ENCODE measurements around the gene SORBS2. TPM values are rescaled to one million over a fixed set of nuclear protein-coding genes. Genes with fewer than 3 reads are reported as not detected.

SORBS2 gene
- total RNA-seq, 4 donors from 2014 or later = 21.5 to 118 (median 29.5) TPM

GRCh38 chr4:185700048-185700447 lies 111.9 kb downstream of the SORBS2 start:
- no peak for DNase-seq
- H3K4me3 ChIP-seq = no peak overlapping the region
- TF ChIP-seq POLR2A (IDR thresholded peaks at IDR 0.05) = no peak
- TF ChIP-seq, protein P1, sequence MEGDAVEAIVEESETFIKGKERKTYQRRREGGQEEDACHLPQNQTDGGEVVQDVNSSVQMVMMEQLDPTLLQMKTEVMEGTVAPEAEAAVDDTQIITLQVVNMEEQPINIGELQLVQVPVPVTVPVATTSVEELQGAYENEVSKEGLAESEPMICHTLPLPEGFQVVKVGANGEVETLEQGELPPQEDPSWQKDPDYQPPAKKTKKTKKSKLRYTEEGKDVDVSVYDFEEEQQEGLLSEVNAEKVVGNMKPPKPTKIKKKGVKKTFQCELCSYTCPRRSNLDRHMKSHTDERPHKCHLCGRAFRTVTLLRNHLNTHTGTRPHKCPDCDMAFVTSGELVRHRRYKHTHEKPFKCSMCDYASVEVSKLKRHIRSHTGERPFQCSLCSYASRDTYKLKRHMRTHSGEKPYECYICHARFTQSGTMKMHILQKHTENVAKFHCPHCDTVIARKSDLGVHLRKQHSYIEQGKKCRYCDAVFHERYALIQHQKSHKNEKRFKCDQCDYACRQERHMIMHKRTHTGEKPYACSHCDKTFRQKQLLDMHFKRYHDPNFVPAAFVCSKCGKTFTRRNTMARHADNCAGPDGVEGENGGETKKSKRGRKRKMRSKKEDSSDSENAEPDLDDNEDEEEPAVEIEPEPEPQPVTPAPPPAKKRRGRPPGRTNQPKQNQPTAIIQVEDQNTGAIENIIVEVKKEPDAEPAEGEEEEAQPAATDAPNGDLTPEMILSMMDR (IDR thresholded peaks at IDR 0.05) = no peak
- H3K36me3 ChIP-seq = no peaks in the 10 kb centered on the region
- H3K9me3 ChIP-seq = no peaks in the 10 kb centered on the region
- no peaks in the 10 kb centered on the region for H3K4me1 ChIP-seq
- H3K27ac ChIP-seq = no peak overlapping the region
- H3K27me3 ChIP-seq = no peaks in the 10 kb centered on the region
- intact Hi-C loops (cut with DNase I; ENCODE audit: low total_unique reads) = no loop called here

DNA sequence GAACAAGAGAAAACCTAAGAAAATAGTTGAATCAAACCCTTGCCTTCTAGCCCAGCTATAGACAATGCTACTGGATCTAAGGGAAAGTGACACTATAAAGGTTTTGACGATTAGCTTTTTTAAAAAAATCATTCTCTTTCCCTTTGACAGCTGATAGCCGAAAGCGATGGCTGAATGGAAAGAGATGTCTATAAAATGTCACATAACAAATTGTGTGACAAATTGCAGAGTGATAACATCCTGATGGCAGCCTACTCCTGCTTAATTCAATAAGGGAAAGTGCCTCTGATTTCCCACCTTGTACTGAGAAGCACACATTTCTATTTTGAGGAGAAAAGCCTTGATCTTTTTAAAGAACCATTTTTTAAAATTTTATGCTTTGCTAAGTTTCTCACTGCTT lies 114.5 kb downstream of the SORBS2 start:
- Histone ChIP-seq H3K36me3 (no peaks in the 10 kb centered on the region), H3K4me3 (no peak overlapping the region), H3K9me3 (no peaks in the 10 kb centered on the region), H3K4me1 (no peaks in the 10 kb centered on the region), H3K27ac (no peak overlapping the region), H3K27me3 (no peaks in the 10 kb centered on the region)
- intact Hi-C loops (cut with DNase I; ENCODE audit: low total_unique reads) = no loop called here
- no peak for DNase-seq
- no peak for TF ChIP-seq POLR2A (IDR thresholded peaks at IDR 0.05)
- TF ChIP-seq, protein P1 (IDR thresholded peaks at IDR 0.05) = no peak

- Histone ChIP-seq H3K4me1 (no peaks in the 10 kb centered on the region), H3K9me3 (no peaks in the 10 kb centered on the region), H3K4me3 (no peak overlapping the region), H3K36me3 (no peaks in the 10 kb centered on the region), H3K27me3 (no peaks in the 10 kb centered on the region), H3K27ac (no peak overlapping the region)
- intact Hi-C loops (cut with DNase I; ENCODE audit: low total_unique reads) = no loop called here
- no peak for DNase-seq
- TF ChIP-seq, protein P1 (IDR thresholded peaks at IDR 0.05) = no peak
- TF ChIP-seq POLR2A (IDR thresholded peaks at IDR 0.05) = no peak
These were observed 116.3 kb downstream of the SORBS2 start for GRCh38 chr4:185695743-185696142.

GRCh38 chr4:185693548-185694215 lies 118.3 kb downstream of the SORBS2 start:
- no peak for DNase-seq
- Histone ChIP-seq H3K4me1 (no peaks in the 10 kb centered on the region), H3K27me3 (no peaks in the 10 kb centered on the region), H3K36me3 (no peaks in the 10 kb centered on the region), H3K9me3 (no peaks in the 10 kb centered on the region), H3K27ac (peak overlapping the region in 1 of 2 donors; percentile 64), H3K4me3 (no peak overlapping the region)
- TF ChIP-seq, protein P1 (IDR thresholded peaks at IDR 0.05) = no peak
- no peak for TF ChIP-seq POLR2A (IDR thresholded peaks at IDR 0.05)
- intact Hi-C loops (cut with DNase I; ENCODE audit: low total_unique reads) = no loop called here

DNA sequence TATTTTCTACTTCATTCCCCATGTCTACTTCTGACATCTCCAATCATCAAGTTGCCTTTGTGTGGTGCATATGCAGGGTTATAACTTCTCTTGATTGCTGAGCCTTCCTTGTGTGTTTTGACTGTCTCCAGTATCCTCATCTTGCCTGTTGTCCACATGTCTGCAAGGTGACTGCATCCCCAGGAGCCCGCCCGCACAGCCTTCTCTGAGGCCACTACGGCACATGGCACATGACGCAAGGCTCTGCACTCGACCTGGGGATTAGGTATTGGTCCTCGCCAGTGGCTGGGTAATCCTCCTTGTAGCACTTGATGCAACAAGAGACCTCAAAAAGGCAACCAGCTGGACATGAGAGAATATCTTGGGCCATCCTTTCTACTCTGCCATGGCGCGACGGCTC lies 122.6 kb downstream of the SORBS2 start:
- H3K27ac ChIP-seq = no peak overlapping the region
- no peak overlapping the region for H3K4me3 ChIP-seq
- no peaks in the 10 kb centered on the region for H3K4me1 ChIP-seq
- no peaks in the 10 kb centered on the region for H3K9me3 ChIP-seq
- H3K36me3 ChIP-seq = no peaks in the 10 kb centered on the region
- intact Hi-C loops (cut with DNase I; ENCODE audit: low total_unique reads) = no loop called here
- TF ChIP-seq POLR2A (IDR thresholded peaks at IDR 0.05) = no peak
- TF ChIP-seq, protein P1 (IDR thresholded peaks at IDR 0.05) = no peak
- DNase-seq = no peak
- no peaks in the 10 kb centered on the region for H3K27me3 ChIP-seq

Data from uterus (tissue), 4 donors.